Thyroid gland (tissue), 4 donors: ENCODE data around the gene FMO2.

Experiments used
- POLR2A ChIP-seq, 2 donors: fragments of 450-650 bp; IDR thresholded peaks; one replicate each; pipeline ENCODE4 v1.6.1; 2017; ENCODE audit warnings: antibody characterized with exemption in 2 of 2, mild to moderate bottlenecking in 2 of 2, moderate library complexity in 1 of 2
- TF ChIP-seq, protein P1 (sequence below), 6 experiments: fragments of 200-600 bp in 3 of 6; fragments of 450-650 bp in 3 of 6; sonication (generic) in 3 of 6; IDR thresholded peaks; one replicate each; pipeline ENCODE4 v1.5.1; 2016 to 2019; ENCODE audit warnings: antibody characterized with exemption in 6 of 6, mild to moderate bottlenecking in 2 of 6, inconsistent platforms in 1 of 6, moderate library complexity in 1 of 6

DNA sequence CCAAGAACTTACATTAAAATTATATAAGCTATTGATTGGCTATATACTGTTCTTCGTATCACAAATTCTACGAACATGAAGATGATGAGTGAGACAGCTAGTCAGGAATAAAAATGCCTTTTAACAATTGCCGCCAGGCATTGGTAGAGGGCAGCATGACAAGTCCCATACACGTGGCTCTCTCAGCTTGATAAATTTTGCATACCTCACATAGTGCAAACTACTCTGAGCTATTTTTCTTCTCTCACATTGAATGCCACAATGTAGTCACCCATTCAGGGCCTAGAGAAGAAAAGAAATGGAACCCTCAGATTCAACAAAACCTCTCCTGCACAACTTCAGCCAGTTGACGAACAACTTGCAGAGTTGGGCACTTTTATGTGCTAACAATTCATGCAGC lies 27.0 kb upstream of the FMO2 start:
- TF ChIP-seq, protein P1, sequence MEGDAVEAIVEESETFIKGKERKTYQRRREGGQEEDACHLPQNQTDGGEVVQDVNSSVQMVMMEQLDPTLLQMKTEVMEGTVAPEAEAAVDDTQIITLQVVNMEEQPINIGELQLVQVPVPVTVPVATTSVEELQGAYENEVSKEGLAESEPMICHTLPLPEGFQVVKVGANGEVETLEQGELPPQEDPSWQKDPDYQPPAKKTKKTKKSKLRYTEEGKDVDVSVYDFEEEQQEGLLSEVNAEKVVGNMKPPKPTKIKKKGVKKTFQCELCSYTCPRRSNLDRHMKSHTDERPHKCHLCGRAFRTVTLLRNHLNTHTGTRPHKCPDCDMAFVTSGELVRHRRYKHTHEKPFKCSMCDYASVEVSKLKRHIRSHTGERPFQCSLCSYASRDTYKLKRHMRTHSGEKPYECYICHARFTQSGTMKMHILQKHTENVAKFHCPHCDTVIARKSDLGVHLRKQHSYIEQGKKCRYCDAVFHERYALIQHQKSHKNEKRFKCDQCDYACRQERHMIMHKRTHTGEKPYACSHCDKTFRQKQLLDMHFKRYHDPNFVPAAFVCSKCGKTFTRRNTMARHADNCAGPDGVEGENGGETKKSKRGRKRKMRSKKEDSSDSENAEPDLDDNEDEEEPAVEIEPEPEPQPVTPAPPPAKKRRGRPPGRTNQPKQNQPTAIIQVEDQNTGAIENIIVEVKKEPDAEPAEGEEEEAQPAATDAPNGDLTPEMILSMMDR (IDR thresholded peaks at IDR 0.05): no peak
- TF ChIP-seq POLR2A (IDR thresholded peaks at IDR 0.05): no peak
